Measurements from ENCODE around the gene AGTRAP. TPM values are rescaled to one million over a fixed set of nuclear protein-coding genes. Genes with fewer than 3 reads are reported as not detected.

The AGTRAP gene
- total and polyA plus RNA-seq, 9 of the 15 experiments (the other 6 are each of a cell fraction or from before 2014, with no cell fraction given): 26.8 to 105 (median 57.5) TPM

DNA sequence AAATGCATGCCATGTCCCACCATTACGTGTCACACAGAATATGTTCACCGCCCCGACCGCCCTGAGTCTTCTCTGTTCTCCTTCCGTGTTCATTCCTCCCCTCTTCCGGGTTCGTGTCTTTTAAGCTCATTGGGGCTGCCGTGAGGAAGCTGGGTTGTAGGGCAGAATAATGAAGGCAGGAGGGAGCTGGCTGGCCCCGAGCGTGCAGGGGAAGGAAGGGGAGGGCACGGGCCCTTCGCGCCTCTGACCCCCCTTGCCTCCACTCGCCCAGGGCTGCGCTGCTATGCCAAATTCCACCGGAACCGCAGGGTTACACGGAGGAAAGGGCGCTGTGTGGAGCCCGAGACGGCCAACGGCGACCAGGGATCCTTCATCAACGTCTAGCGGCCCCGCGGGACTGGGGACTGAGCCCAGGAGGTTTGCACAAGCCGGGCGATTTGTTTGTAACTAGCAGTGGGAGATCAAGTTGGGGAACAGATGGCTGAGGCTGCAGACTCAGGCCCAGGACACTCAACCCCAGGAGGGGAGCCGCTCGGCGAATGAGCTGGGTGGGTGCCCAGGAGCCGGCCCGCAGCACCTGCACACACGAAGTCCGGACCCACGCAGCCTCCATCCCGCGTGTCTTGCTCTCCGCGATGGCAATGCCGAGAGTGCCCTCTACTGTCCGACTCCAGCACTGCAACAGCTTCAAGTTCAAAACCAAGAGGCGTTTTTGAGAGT lies 16.5 kb upstream of the AGTRAP start (continued):
- TF ChIP-seq ZNF277 (CRISPR knock-in tag; IDR thresholded peaks at IDR 0.05; ENCODE audit: borderline replicate concordance): no peak
- no peak for TF ChIP-seq BDP1 (IDR thresholded peaks at IDR 0.05; ENCODE audit: insufficient read depth, insufficient read length)
- no peak for TF ChIP-seq YBX1 (IDR thresholded peaks at IDR 0.05)
- TF ChIP-seq TEAD1 (CRISPR knock-in tag; IDR thresholded peaks at IDR 0.05): no peak; a peak in 1 of 4 replicates
- TF ChIP-seq PATZ1 (CRISPR knock-in tag; IDR thresholded peaks at IDR 0.05; ENCODE audit: borderline replicate concordance): no peak
- TF ChIP-seq GTF2F1 (IDR thresholded peaks at IDR 0.05; ENCODE audit: low read depth, low read length): no peak
- no peak for TF ChIP-seq ZC3H11A (IDR thresholded peaks at IDR 0.05; ENCODE audit: low read depth, low read length)
- TF ChIP-seq ZFP1 (CRISPR knock-in tag; IDR thresholded peaks at IDR 0.05): no peak
- no peak; the same call in 1 of the 2 replicates for TF ChIP-seq ZHX1 (conservative IDR thresholded peaks at IDR 0.05; ENCODE audit: low read length)
- peak; percentile 94 for TF ChIP-seq SAFB (IDR thresholded peaks at IDR 0.05; ENCODE audit: borderline replicate concordance, low read depth, low read length)
- TF ChIP-seq, protein P1, sequence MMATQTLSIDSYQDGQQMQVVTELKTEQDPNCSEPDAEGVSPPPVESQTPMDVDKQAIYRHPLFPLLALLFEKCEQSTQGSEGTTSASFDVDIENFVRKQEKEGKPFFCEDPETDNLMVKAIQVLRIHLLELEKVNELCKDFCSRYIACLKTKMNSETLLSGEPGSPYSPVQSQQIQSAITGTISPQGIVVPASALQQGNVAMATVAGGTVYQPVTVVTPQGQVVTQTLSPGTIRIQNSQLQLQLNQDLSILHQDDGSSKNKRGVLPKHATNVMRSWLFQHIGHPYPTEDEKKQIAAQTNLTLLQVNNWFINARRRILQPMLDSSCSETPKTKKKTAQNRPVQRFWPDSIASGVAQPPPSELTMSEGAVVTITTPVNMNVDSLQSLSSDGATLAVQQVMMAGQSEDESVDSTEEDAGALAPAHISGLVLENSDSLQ (IDR thresholded peaks at IDR 0.05): no peak
- TF ChIP-seq STAT5B (CRISPR knock-in tag; IDR thresholded peaks at IDR 0.05): no peak
- peak; percentile 42 for TF ChIP-seq NUFIP1 (IDR thresholded peaks at IDR 0.05; ENCODE audit: partially characterized antibody)
- TF ChIP-seq CHCHD3 (CRISPR knock-in tag; IDR thresholded peaks at IDR 0.05): no peak
- no peak for TF ChIP-seq CHD1 (IDR thresholded peaks at IDR 0.05; ENCODE audit: low read length)
- no peak for TF ChIP-seq PRMT5 (CRISPR knock-in tag; IDR thresholded peaks at IDR 0.05)
- no peak for TF ChIP-seq CBX1 (IDR thresholded peaks at IDR 0.05; ENCODE audit: low read depth)
- no peak for TF ChIP-seq FOXO4 (CRISPR knock-in tag; IDR thresholded peaks at IDR 0.05)
- TF ChIP-seq CREM (IDR thresholded peaks at IDR 0.05; ENCODE audit: low read depth): peak; percentile 58; the same call in 1 of the 2 replicates
- no peak for TF ChIP-seq CREBBP (IDR thresholded peaks at IDR 0.05; ENCODE audit: low read depth, low read length)
